D721Med (cell line): ENCODE data around the gene GNG8.

ENCODE experiments used
- DNase-seq: peaks from one replicate; pipeline ENCODE4 v3.0.0; 2011; ENCODE audit warnings: low spot score; ENCODE audit not compliant: insufficient read length
- FAIRE-seq: peaks from 2 replicates; lab custom pipeline; 2011; peaks lifted over from hg19 to GRCh38; lab: Jason Lieb, UNC
- TF ChIP-seq, protein P1 (sequence below): IDR thresholded peaks from 2 replicates; pipeline ENCODE4 v1.5.1; 2012; ENCODE audit warnings: mild to moderate bottlenecking, control low read depth; ENCODE audit not compliant: insufficient read depth; ENCODE audit errors: missing control alignments

GNG8 gene

DNA sequence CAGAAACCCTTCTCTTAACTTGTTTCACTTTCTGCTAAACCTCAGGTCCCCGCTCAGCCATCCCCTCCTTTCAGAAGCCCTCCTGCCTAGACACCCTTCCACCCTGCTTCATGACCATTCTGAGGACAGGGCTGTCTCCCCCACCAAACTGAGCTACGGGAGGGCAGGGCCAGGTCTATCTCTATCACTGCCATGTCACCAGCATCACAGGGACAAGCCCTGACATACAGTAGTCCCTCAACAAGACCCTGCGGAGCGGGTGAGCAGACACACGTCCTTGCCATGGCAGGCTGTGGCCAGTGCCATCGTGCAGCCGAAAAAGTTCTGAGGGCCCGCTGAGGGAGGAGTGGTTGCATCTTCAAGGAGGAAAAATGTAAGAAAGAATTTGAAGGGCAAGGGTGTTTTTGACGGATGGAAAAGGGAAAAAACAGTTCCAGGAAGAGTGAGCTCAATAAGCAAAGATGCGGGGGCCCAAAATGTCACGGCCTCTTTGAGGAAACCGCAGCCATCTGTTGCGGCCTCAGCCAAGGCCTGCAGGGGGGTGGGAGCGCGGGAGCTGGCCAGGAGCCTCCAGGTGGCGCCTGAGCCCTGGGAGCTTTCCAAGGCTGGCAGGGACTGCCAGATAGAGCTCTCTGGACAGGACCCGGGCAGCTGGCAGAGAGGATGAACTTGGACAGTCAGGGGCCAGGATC is 19.2 kb downstream of the GNG8 start:
- FAIRE-seq (no peak), DNase-seq (peak; percentile 78)
- TF ChIP-seq, protein P1, sequence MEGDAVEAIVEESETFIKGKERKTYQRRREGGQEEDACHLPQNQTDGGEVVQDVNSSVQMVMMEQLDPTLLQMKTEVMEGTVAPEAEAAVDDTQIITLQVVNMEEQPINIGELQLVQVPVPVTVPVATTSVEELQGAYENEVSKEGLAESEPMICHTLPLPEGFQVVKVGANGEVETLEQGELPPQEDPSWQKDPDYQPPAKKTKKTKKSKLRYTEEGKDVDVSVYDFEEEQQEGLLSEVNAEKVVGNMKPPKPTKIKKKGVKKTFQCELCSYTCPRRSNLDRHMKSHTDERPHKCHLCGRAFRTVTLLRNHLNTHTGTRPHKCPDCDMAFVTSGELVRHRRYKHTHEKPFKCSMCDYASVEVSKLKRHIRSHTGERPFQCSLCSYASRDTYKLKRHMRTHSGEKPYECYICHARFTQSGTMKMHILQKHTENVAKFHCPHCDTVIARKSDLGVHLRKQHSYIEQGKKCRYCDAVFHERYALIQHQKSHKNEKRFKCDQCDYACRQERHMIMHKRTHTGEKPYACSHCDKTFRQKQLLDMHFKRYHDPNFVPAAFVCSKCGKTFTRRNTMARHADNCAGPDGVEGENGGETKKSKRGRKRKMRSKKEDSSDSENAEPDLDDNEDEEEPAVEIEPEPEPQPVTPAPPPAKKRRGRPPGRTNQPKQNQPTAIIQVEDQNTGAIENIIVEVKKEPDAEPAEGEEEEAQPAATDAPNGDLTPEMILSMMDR, result peak; percentile 55

DNA sequence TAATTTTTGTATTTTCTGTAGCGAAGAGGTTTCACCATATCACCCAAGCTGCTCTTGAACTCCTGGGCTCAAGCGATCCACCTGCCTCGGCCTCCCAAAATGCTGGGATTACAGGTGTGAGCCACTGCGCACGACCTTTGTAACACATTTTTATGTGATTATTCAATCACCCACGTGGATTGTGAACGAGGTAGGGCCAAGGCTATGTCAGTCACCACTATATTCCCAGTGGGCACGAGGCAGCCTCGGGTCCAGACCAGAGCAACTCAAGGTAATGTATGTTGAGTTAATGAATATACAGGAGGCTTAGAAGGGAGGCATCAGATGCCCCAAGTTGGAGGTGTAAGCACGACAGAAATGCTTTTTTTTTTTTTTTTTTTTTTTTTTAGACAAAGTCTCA is 20.0 kb downstream of the GNG8 start:
- FAIRE-seq (no peak), DNase-seq (no peak)
- TF ChIP-seq, protein P1, result no peak

DNA sequence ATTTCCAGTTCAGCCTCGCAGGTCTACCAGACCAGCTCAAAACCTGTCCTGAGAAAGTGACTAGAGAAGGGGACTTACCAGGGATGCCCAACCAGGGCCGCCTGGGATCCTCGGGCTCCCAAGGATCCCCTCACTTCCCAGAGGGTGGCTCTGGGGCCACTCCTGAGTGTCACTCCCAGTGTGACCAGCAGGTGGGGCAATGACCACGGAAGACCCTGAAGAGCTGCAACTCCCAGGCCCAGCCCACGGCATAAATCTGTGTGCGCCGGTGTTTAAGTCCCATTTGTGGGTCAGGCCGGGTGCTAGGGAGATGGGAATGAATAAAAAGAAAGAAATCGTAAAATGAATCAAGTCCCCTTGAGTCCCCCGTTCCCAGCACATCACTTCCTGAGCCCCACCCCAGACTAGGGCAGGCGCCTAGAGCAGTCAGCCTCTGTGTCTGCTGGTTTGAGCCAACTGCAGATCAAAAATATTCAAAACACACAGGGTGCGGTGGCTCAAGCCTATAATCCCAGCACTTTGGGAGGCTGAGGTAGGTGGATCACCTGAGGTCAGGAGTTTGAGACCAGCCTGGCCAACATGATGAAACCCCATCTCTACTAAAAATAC is 21.8 kb downstream of the GNG8 start:
- TF ChIP-seq, protein P1, result peak; percentile 86
- FAIRE-seq (no peak), DNase-seq (peak; percentile 91)

DNA sequence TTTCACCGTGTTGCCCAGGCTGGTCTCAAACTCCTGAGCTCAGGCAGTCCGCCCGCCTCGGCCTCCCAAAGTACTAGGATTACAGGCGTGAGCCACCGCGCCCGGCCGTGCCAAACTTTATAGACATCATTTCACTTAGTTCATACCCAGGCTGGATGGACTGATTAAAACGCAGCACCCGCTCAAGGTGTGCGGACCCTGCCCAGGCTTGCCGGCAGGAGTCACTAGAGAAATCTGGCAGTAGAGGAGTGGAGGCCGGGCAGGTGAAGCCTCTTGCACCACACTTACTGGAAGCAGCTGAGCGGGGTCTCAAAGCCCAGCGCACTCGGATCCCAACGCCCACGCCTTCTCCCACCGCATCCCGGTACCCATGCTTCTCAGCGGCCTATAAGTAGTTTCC is 22.5 kb downstream of the GNG8 start:
- TF ChIP-seq, protein P1, result no peak
- FAIRE-seq (no peak), DNase-seq (no peak)

DNA sequence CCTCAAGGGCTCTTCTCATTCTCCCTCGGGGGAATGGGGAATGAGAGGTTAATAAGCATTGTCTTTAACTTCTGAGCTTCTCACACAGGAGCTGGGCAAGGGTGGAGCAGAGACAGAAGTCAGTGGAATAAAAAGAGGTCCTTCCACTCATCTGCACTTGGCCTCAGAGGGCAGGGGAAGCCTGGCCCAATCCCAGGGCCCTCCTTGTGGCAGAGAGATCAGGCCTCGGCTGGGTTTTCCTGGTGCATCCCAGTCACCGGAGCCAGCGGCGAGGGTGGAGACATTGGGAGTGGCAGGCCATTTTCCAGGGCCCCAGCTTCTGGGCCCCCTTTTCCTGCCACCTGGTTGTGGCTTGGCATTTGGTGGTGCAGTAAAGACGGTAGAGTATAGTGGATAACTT is 24.2 kb downstream of the GNG8 start:
- TF ChIP-seq, protein P1, result no peak
- DNase-seq (peak; percentile 6), FAIRE-seq (no peak)

DNA sequence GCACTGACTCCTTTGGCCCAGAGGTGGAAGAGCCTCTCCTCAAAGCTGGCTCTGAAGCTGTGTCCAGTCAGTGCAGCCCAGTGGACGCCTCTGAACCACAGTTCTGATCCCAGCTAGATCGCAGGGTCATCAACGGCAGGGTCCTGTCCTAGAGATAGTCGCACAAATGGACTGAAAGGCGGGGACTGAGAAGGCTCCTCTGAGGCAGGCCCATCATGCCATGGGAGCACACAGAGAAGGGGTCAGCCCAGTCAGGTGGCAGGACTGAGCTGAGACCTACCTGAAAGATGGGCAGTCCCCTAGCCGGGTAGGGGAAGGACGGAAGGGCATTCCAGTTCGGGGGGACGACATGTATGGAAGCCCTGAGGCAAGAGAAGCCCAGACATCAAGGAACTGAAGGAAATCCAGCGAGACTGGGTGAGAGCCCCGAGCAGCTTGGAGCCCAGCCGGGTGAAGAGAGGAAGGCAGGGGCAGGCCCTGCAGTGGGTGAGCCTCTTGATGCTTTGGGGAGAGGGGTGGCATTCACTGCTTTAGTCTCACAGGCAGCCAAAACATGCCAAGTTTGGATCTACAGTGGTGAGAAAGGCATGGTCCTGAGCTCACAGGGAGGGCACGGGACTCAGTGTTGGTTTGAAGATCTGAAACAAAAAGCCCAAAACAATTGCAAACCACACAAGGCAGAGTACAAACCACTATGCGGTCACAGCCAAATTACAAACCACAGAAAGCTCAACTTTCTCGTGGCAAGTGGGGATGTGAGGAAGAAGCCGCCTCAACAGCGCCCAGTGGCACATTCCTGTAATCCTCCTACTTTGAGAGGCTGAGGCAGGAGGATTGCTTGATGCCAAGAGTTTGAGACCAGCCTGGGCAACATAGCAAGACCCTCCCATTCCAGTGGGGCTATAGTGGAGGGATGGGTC is 24.9 kb downstream of the GNG8 start:
- DNase-seq (peak; percentile 7), FAIRE-seq (no peak)
- TF ChIP-seq, protein P1, result no peak

DNA sequence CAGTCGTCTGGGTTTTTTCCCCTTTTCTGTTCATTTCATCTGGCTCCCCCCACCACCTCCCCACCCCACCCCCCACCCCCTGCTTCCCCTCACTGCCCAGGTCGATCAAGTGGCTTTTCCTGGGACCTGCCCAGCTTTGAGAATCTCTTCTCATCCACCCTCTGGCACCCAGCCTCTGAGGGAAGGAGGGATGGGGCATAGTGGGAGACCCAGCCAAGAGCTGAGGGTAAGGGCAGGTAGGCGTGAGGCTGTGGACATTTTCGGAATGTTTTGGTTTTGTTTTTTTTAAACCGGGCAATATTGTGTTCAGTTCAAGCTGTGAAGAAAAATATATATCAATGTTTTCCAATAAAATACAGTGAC is 25.6 kb downstream of the GNG8 start:
- FAIRE-seq (no peak), DNase-seq (no peak)
- TF ChIP-seq, protein P1, result no peak
